HUDEP-2 (cell line): ENCODE data around the gene HBG2.

Experiments used
- DNase-seq, 76 experiments: peaks; one replicate each; lab custom pipeline; 2025; ENCODE audit not compliant: unreplicated experiment in 76 of 76; lab: John Stamatoyannopoulos, UW

Gene HBG2

GRCh38 chr11:5232821-5233220, 21.8 kb downstream of the HBG2 start:
- DNase-seq = peak in 11 of 76 experiments; percentile 12 to 50 (median 34)

GRCh38 chr11:5232176-5232575, 22.4 kb downstream of the HBG2 start:
- DNase-seq = no peak

- DNase-seq = no peak
Measured at GRCh38 chr11:5231111-5231510, 23.5 kb downstream of the HBG2 start.

- no peak for DNase-seq
Measured at GRCh38 chr11:5230266-5230665, 24.3 kb downstream of the HBG2 start.

- no peak for DNase-seq
Measured at GRCh38 chr11:5229796-5230195, 24.8 kb downstream of the HBG2 start.

- DNase-seq = no peak
Measured at GRCh38 chr11:5229356-5229755, 25.2 kb downstream of the HBG2 start.

GRCh38 chr11:5228124-5228523, 26.5 kb downstream of the HBG2 start:
- no peak for DNase-seq

- peak in 5 of 76 experiments; percentile 9 to 42 (median 19) for DNase-seq
Measured at GRCh38 chr11:5227681-5228080, 26.9 kb downstream of the HBG2 start.

- peak in 71 of 76 experiments; percentile 10 to 97 (median 81) for DNase-seq
Measured at GRCh38 chr11:5226732-5227310, 27.8 kb downstream of the HBG2 start, which contains the start of gene HBB. Gene HBB, minus strand, starts transcription at chr11:5227071. Its CDS starts 50 bp downstream, at chr11:5227021.

- peak in 71 of 76 experiments; percentile 20 to 85 (median 58) for DNase-seq
Measured at GRCh38 chr11:5225480-5225871, 29.1 kb downstream of the HBG2 start.

- DNase-seq = peak in 59 of 76 experiments; percentile 12 to 94 (median 54)
Measured at GRCh38 chr11:5224538-5225479, 29.8 kb downstream of the HBG2 start.

GRCh38 chr11:5223686-5224085, 30.9 kb downstream of the HBG2 start:
- peak in 20 of 76 experiments; percentile 16 to 84 (median 57) for DNase-seq

- peak in 12 of 76 experiments; percentile 9 to 58 (median 26) for DNase-seq
Measured at GRCh38 chr11:5223146-5223545, 31.4 kb downstream of the HBG2 start.

GRCh38 chr11:5210376-5210885, 44.1 kb downstream of the HBG2 start:
- DNase-seq = no peak

GRCh38 chr11:5204787-5205186, 49.8 kb downstream of the HBG2 start:
- peak in 63 of 76 experiments; percentile 4 to 89 (median 46) for DNase-seq

- no peak for DNase-seq
Measured at GRCh38 chr11:5203366-5203765, 51.2 kb downstream of the HBG2 start.
